CD4-positive, alpha-beta T cell treated with Interferon alpha-2 for 1 hour (primary cell): ENCODE data around the gene PLEKHG5.
"Not testable (repeated sequence)": the region's sequence is repeated elsewhere in the genome, so short reads cannot be mapped to it uniquely, and the experiment has no call there.

Experiments
- DNase-seq, 2 donors: peaks; one replicate each; pipeline ENCODE4 v3.0.0-alpha.2; 2020 to 2022

Gene PLEKHG5

GRCh38 chr1:6461538-6462411 is 29.7 kb downstream of the PLEKHG5 start:
- DNase-seq: no peak

GRCh38 chr1:6461051-6461530 is 30.4 kb downstream of the PLEKHG5 start:
- no peak for DNase-seq

GRCh38 chr1:6460301-6461050 is 31.0 kb downstream of the PLEKHG5 start:
- peak; percentile 89 to 95 for DNase-seq

- peak; percentile 53 to 79 for DNase-seq
Measured at GRCh38 chr1:6459850-6460265, 31.6 kb downstream of the PLEKHG5 start.

- no peak for DNase-seq
Measured at GRCh38 chr1:6456800-6457466, 34.5 kb downstream of the PLEKHG5 start.

- not testable (repeated sequence) for DNase-seq
Measured at GRCh38 chr1:6455752-6456520, 35.5 kb downstream of the PLEKHG5 start.

- peak in 1 of 2 donors; percentile 59 for DNase-seq
Measured at GRCh38 chr1:6454856-6455751, 36.4 kb downstream of the PLEKHG5 start.

GRCh38 chr1:6453895-6454855 is 37.3 kb downstream of the PLEKHG5 start:
- not testable (repeated sequence) for DNase-seq

- no peak for DNase-seq
Measured at GRCh38 chr1:6450943-6451373, 40.5 kb downstream of the PLEKHG5 start.

- not testable (repeated sequence) for DNase-seq
Measured at GRCh38 chr1:6450486-6450885, 41.0 kb downstream of the PLEKHG5 start.

- DNase-seq: no peak
Measured at GRCh38 chr1:6450005-6450450, 41.4 kb downstream of the PLEKHG5 start.

- peak in 1 of 2 donors; percentile 42 for DNase-seq
Measured at GRCh38 chr1:6448749-6449631, 42.5 kb downstream of the PLEKHG5 start.

GRCh38 chr1:6447818-6448748 is 43.4 kb downstream of the PLEKHG5 start:
- DNase-seq: peak; percentile 57 to 69

GRCh38 chr1:6447016-6447817 is 44.2 kb downstream of the PLEKHG5 start:
- DNase-seq: no peak

- no peak for DNase-seq
Measured at GRCh38 chr1:6446665-6447015, 44.8 kb downstream of the PLEKHG5 start.

GRCh38 chr1:6445929-6446328 is 45.5 kb downstream of the PLEKHG5 start:
- not testable (repeated sequence) for DNase-seq
